GM23338 (cell line): ENCODE data around the gene DGKD. TPM values are rescaled to one million over a fixed set of nuclear protein-coding genes. Genes with fewer than 3 reads are reported as not detected.

Experiments
- ATAC-seq: fragments of 200-7000 bp; cut with Tn5 transposase; 3 replicates; pipeline ENCODE4 v1.9.1; 2020
- DNase-seq: peaks from one replicate; pipeline ENCODE4 v3.0.0-alpha.2; 2015; ENCODE audit warnings: low spot score
- H2AFZ ChIP-seq: fragments of 200-600 bp; sonication (generic); 2 replicates; pipeline ENCODE4 v1.8.0; 2016; ENCODE audit warnings: antibody characterized with exemption, mild to moderate bottlenecking, moderate library complexity
- H3F3A ChIP-seq: fragments of 200-600 bp; sonication (generic); replicated peaks from 2 replicates; pipeline ENCODE4 v1.8.0; 2017; ENCODE audit warnings: antibody characterized with exemption, mixed run types, low read depth
- H3K27ac ChIP-seq: fragments of 200-600 bp; sonication (generic); 2 replicates; pipeline ENCODE4 v1.6.1; 2016; ENCODE audit warnings: low read depth
- H3K27me3 ChIP-seq: fragments of 200-600 bp; sonication (generic); 2 replicates; pipeline ENCODE4 v1.8.0; 2016; ENCODE audit warnings: mild to moderate bottlenecking, mixed run types, moderate library complexity; ENCODE audit not compliant: insufficient read depth
- H3K36me3 ChIP-seq: fragments of 200-600 bp; sonication (generic); 2 replicates; pipeline ENCODE4 v1.8.0; 2016; ENCODE audit warnings: mild to moderate bottlenecking; ENCODE audit not compliant: insufficient read depth
- H3K4me1 ChIP-seq: fragments of 200-600 bp; sonication (generic); 2 replicates; pipeline ENCODE4 v1.8.0; 2016; ENCODE audit warnings: mild to moderate bottlenecking, moderate library complexity; ENCODE audit not compliant: insufficient read depth
- H3K4me2 ChIP-seq: fragments of 200-600 bp; sonication (generic); 2 replicates; pipeline ENCODE4 v1.7.1; 2017; ENCODE audit warnings: mixed run types
- H3K4me3 ChIP-seq: fragments of 200-600 bp; sonication (generic); 2 replicates; pipeline ENCODE4 v1.6.1; 2016; ENCODE audit warnings: mixed run types
- H3K79me2 ChIP-seq: fragments of 200-600 bp; sonication (generic); replicated peaks from 2 replicates; pipeline ENCODE4 v1.8.0; 2017; ENCODE audit warnings: mild to moderate bottlenecking; ENCODE audit not compliant: insufficient read depth
- H3K9me2 ChIP-seq: fragments of 200-600 bp; sonication (generic); 2 replicates; pipeline ENCODE4 v1.8.0; 2017; ENCODE audit not compliant: insufficient read depth
- H4K20me1 ChIP-seq: fragments of 200-600 bp; sonication (generic); replicated peaks from 2 replicates; pipeline ENCODE4 v1.8.0; 2017; ENCODE audit warnings: mild to moderate bottlenecking; ENCODE audit not compliant: insufficient read depth
- H3K27ac Mint-ChIP-seq: 2 replicates; pipeline ENCODE4 v1.8.0; 2020; ENCODE audit warnings: inconsistent platforms, mild to moderate bottlenecking, moderate library complexity, mixed read lengths
- H3K27me3 Mint-ChIP-seq: 3 replicates; pipeline ENCODE4 v1.8.0; 2022; ENCODE audit warnings: low read depth, mild to moderate bottlenecking, moderate library complexity, mixed read lengths, inconsistent platforms; ENCODE audit not compliant: insufficient read depth, poor library complexity
- H3K36me3 Mint-ChIP-seq: 3 replicates; pipeline ENCODE4 v1.8.0; 2021; ENCODE audit warnings: low read depth, mild to moderate bottlenecking, inconsistent platforms, moderate library complexity, mixed read lengths
- H3K4me1 Mint-ChIP-seq: 3 replicates; pipeline ENCODE4 v1.8.0; 2020; ENCODE audit warnings: mild to moderate bottlenecking, inconsistent platforms, mixed read lengths
- H3K4me3 Mint-ChIP-seq: 3 replicates; pipeline ENCODE4 v1.8.0; 2021; ENCODE audit warnings: moderate library complexity, mild to moderate bottlenecking, inconsistent platforms, mixed read lengths
- H3K9me3 Mint-ChIP-seq: 3 replicates; pipeline ENCODE4 v1.8.0; 2020; ENCODE audit warnings: moderate library complexity, mild to moderate bottlenecking, inconsistent platforms, mixed read lengths
- CREB1 ChIP-seq: fragments of 250-450 bp; sonication (Bioruptor Pico); IDR thresholded peaks from 2 replicates; pipeline ENCODE4 v1.5.0; 2020; ENCODE audit warnings: low read depth, mild to moderate bottlenecking, moderate library complexity
- EZH2 ChIP-seq: fragments of 200-600 bp; sonication (generic); IDR thresholded peaks from one replicate; pipeline ENCODE4 v1.8.0; 2017; ENCODE audit warnings: antibody characterized with exemption, mild to moderate bottlenecking, low read depth; ENCODE audit not compliant: unreplicated experiment
- EZH2phosphoT487 ChIP-seq: fragments of 200-600 bp; sonication (generic); IDR thresholded peaks from one replicate; pipeline ENCODE4 v1.8.1; 2018; ENCODE audit warnings: antibody characterized with exemption; ENCODE audit not compliant: unreplicated experiment
- JUNB ChIP-seq: IDR thresholded peaks from one replicate; pipeline ENCODE4 v1.6.1; 2016; ENCODE audit warnings: antibody characterized with exemption; ENCODE audit not compliant: unreplicated experiment
- NANOG ChIP-seq: IDR thresholded peaks from 2 replicates; pipeline ENCODE4 v1.6.1; 2016; ENCODE audit warnings: antibody characterized with exemption, borderline replicate concordance
- POLR2AphosphoS5 ChIP-seq: IDR thresholded peaks from 2 replicates; pipeline ENCODE4 v1.6.1; 2016; ENCODE audit warnings: antibody characterized with exemption, low read depth
- ZNF331 ChIP-seq: fragments of 250-450 bp; sonication (Bioruptor Pico); IDR thresholded peaks from 2 replicates; pipeline ENCODE4 v1.5.0; 2020; ENCODE audit warnings: low read depth, mild to moderate bottlenecking, moderate library complexity
- polyA plus RNA-seq: library from polyadenylated mRNA; unstranded; fragments of >200 nt; fragmentation: Nextera tagmentation; extraction: Ambion mirVana; gene quantifications from 2 replicates; pipeline ENCODE4 v1.2.1, GENCODE V29; 2016
- total RNA-seq: library from RNA; depleted of rRNA; stranded (reverse); fragments of >200 nt; shearing (Covaris generic); gene quantifications from 2 replicates; pipeline ENCODE4 v1.2.3, GENCODE V29; 2014
- TF ChIP-seq, protein P1 (sequence below), 2 experiments: fragments of 200-600 bp in 1 of 2; sonication (generic) in 1 of 2; conservative IDR thresholded peaks; 2 replicates each; pipeline versions ENCODE4 v1.5.1 to v1.6.1; 2016 to 2017; ENCODE audit warnings: antibody characterized with exemption in 2 of 2, low read depth in 2 of 2, mild to moderate bottlenecking in 2 of 2, moderate library complexity in 1 of 2
- TF ChIP-seq, protein P2 (sequence below): IDR thresholded peaks from 2 replicates; pipeline ENCODE4 v1.6.1; 2016; ENCODE audit warnings: antibody characterized with exemption
- TF ChIP-seq, protein P3 (sequence below): fragments of 250-450 bp; sonication (Bioruptor Pico); IDR thresholded peaks from 2 replicates; pipeline ENCODE4 v1.5.0; 2020; ENCODE audit warnings: mild to moderate bottlenecking, moderate library complexity

Gene DGKD
- total and polyA plus RNA-seq, 2 experiments from 2014 or later, result 11.1 to 23.4 TPM

DNA sequence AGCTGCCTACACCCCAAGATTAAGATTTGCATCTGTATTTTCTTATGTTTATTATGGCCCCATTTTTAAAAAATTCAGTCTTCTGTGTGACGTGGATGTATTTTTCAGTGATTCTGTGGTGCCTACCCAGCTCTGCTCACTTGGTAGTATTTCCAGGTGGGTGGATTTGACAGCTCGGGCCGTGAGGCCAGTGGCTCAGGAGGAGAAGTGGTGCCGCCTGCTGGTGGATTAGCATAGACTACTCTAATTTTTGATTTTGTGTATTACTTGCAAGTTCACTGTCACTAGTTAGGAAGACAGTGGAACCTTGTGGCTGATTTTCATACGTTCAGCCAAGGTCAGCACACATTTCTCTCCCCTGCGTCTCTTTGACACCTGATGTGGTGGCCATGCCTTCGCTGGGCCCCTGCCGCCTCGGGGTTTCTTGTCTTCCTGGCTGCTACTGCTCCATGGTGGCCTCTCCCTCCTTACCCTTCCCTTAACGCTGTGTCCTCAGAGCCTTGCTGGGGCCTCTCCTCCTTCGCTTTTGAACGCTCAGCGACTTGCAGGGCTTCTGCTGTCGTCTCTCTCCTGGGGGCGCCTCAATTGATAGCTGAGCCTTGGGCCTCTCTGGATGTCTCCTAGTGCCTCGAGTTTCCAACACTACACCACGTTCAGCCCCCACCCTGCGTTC is 89.4 kb downstream of the DGKD start:
- Mint-ChIP-seq H3K27me3 (peaks cover 12% of the 10 kb centered on the region), H3K27ac (no peak overlapping the region), H3K4me1 (peaks cover 4% of the 10 kb centered on the region), H3K9me3 (no peaks in the 10 kb centered on the region), H3K4me3 (no peak overlapping the region), H3K36me3 (peaks cover 10% of the 10 kb centered on the region)
- H3K27ac ChIP-seq, result no peak overlapping the region
- H3K9me2 ChIP-seq, result no peaks in the 10 kb centered on the region
- H3K4me1 ChIP-seq, result no peaks in the 10 kb centered on the region
- no peaks in the 10 kb centered on the region for H3F3A ChIP-seq
- H3K79me2 ChIP-seq, result no peaks in the 10 kb centered on the region
- H3K27me3 ChIP-seq, result no peaks in the 10 kb centered on the region
- TF ChIP-seq EZH2, result no peak
- TF ChIP-seq, protein P1, sequence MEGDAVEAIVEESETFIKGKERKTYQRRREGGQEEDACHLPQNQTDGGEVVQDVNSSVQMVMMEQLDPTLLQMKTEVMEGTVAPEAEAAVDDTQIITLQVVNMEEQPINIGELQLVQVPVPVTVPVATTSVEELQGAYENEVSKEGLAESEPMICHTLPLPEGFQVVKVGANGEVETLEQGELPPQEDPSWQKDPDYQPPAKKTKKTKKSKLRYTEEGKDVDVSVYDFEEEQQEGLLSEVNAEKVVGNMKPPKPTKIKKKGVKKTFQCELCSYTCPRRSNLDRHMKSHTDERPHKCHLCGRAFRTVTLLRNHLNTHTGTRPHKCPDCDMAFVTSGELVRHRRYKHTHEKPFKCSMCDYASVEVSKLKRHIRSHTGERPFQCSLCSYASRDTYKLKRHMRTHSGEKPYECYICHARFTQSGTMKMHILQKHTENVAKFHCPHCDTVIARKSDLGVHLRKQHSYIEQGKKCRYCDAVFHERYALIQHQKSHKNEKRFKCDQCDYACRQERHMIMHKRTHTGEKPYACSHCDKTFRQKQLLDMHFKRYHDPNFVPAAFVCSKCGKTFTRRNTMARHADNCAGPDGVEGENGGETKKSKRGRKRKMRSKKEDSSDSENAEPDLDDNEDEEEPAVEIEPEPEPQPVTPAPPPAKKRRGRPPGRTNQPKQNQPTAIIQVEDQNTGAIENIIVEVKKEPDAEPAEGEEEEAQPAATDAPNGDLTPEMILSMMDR (conservative IDR thresholded peaks at IDR 0.05; ENCODE audit: low read depth in 2 of 2), result peak; percentile 76 to 85
- no peak overlapping the region for H2AFZ ChIP-seq
- H3K4me2 ChIP-seq, result no peak overlapping the region
- ATAC-seq (peak; percentile 69), DNase-seq (peak; percentile 88)
- H3K4me3 ChIP-seq, result no peak overlapping the region
- H4K20me1 ChIP-seq, result no peaks in the 10 kb centered on the region
- H3K36me3 ChIP-seq, result no peaks in the 10 kb centered on the region

DNA sequence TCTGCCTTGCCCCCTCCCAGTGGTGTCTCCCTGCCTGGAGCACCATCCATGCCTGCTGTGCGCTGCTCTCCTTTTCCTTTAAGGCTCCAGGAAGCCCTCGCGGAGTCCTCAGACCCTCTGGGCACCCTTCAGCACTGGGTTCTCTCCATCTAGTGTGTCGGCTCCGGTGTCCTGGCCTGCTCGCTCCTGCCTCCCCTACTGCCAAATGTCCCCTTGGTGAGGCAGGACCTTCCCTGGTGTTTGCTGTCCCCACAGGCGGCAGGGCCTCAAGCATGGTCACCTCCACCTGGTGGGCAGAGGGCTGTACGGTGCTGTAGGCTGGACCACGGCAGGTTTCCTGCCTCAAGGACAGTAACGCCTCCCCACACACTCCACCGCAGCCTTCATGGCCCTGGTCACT is 90.2 kb downstream of the DGKD start:
- Mint-ChIP-seq H3K4me3 (no peak overlapping the region), H3K27ac (no peak overlapping the region), H3K36me3 (peaks cover 12% of the 10 kb centered on the region), H3K9me3 (peaks cover 2% of the 10 kb centered on the region; the same call in 1 of the 3 replicates), H3K4me1 (peaks cover 9% of the 10 kb centered on the region), H3K27me3 (peaks cover 18% of the 10 kb centered on the region)
- no peak overlapping the region for H2AFZ ChIP-seq
- no peaks in the 10 kb centered on the region for H3K36me3 ChIP-seq
- no peaks in the 10 kb centered on the region for H3K27me3 ChIP-seq
- no peak overlapping the region for H3K27ac ChIP-seq
- no peaks in the 10 kb centered on the region for H3K9me2 ChIP-seq
- H3K4me2 ChIP-seq, result no peak overlapping the region
- no peaks in the 10 kb centered on the region for H3K4me1 ChIP-seq
- ATAC-seq (no peak), DNase-seq (no peak)
- no peak overlapping the region for H3K4me3 ChIP-seq
- no peaks in the 10 kb centered on the region for H4K20me1 ChIP-seq
- H3F3A ChIP-seq, result no peaks in the 10 kb centered on the region
- H3K79me2 ChIP-seq, result no peaks in the 10 kb centered on the region
- TF ChIP-seq, protein P2, sequence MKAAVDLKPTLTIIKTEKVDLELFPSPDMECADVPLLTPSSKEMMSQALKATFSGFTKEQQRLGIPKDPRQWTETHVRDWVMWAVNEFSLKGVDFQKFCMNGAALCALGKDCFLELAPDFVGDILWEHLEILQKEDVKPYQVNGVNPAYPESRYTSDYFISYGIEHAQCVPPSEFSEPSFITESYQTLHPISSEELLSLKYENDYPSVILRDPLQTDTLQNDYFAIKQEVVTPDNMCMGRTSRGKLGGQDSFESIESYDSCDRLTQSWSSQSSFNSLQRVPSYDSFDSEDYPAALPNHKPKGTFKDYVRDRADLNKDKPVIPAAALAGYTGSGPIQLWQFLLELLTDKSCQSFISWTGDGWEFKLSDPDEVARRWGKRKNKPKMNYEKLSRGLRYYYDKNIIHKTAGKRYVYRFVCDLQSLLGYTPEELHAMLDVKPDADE, result no peak
- no peak for TF ChIP-seq ZNF331 (CRISPR knock-in tag)
- TF ChIP-seq, protein P1 (conservative IDR thresholded peaks at IDR 0.05; ENCODE audit: low read depth in 2 of 2), result no peak
- TF ChIP-seq NANOG, result no peak
- TF ChIP-seq CREB1 (CRISPR knock-in tag), result no peak
- TF ChIP-seq POLR2AphosphoS5, result no peak
- TF ChIP-seq EZH2phosphoT487, result no peak
- TF ChIP-seq, protein P3, sequence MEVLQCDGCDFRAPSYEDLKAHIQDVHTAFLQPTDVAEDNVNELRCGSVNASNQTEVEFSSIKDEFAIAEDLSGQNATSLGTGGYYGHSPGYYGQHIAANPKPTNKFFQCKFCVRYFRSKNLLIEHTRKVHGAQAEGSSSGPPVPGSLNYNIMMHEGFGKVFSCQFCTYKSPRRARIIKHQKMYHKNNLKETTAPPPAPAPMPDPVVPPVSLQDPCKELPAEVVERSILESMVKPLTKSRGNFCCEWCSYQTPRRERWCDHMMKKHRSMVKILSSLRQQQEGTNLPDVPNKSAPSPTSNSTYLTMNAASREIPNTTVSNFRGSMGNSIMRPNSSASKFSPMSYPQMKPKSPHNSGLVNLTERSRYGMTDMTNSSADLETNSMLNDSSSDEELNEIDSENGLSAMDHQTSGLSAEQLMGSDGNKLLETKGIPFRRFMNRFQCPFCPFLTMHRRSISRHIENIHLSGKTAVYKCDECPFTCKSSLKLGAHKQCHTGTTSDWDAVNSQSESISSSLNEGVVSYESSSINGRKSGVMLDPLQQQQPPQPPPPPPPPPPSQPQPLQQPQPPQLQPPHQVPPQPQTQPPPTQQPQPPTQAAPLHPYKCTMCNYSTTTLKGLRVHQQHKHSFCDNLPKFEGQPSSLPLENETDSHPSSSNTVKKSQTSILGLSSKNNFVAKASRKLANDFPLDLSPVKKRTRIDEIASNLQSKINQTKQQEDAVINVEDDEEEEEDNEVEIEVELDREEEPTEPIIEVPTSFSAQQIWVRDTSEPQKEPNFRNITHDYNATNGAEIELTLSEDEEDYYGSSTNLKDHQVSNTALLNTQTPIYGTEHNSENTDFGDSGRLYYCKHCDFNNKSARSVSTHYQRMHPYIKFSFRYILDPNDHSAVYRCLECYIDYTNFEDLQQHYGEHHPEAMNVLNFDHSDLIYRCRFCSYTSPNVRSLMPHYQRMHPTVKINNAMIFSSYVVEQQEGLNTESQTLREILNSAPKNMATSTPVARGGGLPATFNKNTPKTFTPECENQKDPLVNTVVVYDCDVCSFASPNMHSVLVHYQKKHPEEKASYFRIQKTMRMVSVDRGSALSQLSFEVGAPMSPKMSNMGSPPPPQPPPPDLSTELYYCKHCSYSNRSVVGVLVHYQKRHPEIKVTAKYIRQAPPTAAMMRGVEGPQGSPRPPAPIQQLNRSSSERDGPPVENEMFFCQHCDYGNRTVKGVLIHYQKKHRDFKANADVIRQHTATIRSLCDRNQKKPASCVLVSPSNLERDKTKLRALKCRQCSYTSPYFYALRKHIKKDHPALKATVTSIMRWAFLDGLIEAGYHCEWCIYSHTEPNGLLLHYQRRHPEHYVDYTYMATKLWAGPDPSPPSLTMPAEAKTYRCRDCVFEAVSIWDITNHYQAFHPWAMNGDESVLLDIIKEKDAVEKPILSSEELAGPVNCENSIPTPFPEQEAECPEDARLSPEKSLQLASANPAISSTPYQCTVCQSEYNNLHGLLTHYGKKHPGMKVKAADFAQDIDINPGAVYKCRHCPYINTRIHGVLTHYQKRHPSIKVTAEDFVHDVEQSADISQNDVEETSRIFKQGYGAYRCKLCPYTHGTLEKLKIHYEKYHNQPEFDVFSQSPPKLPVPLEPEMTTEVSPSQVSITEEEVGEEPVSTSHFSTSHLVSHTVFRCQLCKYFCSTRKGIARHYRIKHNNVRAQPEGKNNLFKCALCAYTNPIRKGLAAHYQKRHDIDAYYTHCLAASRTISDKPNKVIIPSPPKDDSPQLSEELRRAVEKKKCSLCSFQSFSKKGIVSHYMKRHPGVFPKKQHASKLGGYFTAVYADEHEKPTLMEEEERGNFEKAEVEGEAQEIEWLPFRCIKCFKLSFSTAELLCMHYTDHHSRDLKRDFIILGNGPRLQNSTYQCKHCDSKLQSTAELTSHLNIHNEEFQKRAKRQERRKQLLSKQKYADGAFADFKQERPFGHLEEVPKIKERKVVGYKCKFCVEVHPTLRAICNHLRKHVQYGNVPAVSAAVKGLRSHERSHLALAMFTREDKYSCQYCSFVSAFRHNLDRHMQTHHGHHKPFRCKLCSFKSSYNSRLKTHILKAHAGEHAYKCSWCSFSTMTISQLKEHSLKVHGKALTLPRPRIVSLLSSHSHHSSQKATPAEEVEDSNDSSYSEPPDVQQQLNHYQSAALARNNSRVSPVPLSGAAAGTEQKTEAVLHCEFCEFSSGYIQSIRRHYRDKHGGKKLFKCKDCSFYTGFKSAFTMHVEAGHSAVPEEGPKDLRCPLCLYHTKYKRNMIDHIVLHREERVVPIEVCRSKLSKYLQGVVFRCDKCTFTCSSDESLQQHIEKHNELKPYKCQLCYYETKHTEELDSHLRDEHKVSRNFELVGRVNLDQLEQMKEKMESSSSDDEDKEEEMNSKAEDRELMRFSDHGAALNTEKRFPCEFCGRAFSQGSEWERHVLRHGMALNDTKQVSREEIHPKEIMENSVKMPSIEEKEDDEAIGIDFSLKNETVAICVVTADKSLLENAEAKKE (CRISPR knock-in tag), result no peak
- TF ChIP-seq EZH2, result no peak
- no peak for TF ChIP-seq JUNB
